ENCODE measurements around the gene MTRF1. TPM values are rescaled to one million over a fixed set of nuclear protein-coding genes. Genes with fewer than 3 reads are reported as not detected.

MTRF1 gene
- polyA plus RNA-seq, 2 of the 4 experiments (the other 2 are of a cell fraction) = 9.1 to 16.1 TPM

GRCh38 chr13:41199526-41199925, 63.9 kb downstream of the MTRF1 start:
- POLR2A ChIA-PET = no interaction called here
- FAIRE-seq = no peak

DNA sequence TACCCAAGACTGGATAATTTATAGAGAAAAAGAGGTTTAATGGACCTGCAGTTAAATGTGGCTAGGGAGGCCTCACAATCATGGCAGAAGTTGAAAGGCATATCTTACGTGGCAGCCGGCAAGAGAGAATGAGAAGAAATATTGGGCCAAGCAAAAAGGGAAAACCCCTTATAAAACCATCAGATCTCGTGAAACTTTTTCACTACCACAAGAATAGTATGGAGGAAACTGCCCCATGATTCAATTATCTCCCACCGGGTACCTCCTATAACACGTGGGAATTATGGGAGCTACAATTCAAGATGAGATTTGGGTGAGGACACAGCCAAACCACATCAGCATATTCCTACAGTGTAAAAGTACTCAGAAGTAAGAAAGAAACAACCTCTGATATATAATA, 64.3 kb downstream of the MTRF1 start:
- 70% methylated on average over 5 of the region's 5 CpGs for WGBS (ENCODE audit: missing lambda C conversion rate)
- Histone ChIP-seq H3K4me3 (no peak overlapping the region), H3K4me1 (no peaks in the 10 kb centered on the region), H3K27ac (no peak overlapping the region), H3K9me3 (no peaks in the 10 kb centered on the region), H3K4me2 (no peak overlapping the region)
- POLR2A ChIA-PET = no interaction called here
- DNase-seq (ENCODE audit: low read depth in 1 of 2, low spot score in 1 of 2) (no peak), ATAC-seq (no peak), FAIRE-seq (no peak)
- CTCF ChIA-PET = interaction anchor here (1.1 to 1.2 kb wide), 2 partner anchors 24 to 145 kb away, joined by 3 to 4 read pairs; no protein-coding TSS in a partner anchor
- no peak for TF ChIP-seq FOSL2 (IDR thresholded peaks at IDR 0.05)
- no peak for TF ChIP-seq FOSL2 (CRISPR knock-in tag; IDR thresholded peaks at IDR 0.05)
- no peak for TF ChIP-seq SREBF2 (IDR thresholded peaks at IDR 0.05)
- TF ChIP-seq, protein P1, sequence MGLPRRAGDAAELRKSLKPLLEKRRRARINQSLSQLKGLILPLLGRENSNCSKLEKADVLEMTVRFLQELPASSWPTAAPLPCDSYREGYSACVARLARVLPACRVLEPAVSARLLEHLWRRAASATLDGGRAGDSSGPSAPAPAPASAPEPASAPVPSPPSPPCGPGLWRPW (IDR thresholded peaks at IDR 0.05) = no peak
- TF ChIP-seq USF2 (IDR thresholded peaks at IDR 0.05) = no peak
- no peak for TF ChIP-seq CEBPB (IDR thresholded peaks at IDR 0.05)

More at GRCh38 chr13:41199526-41199925, 63.9 kb downstream of the MTRF1 start:
- Histone ChIP-seq H3K4me2 (no peak overlapping the region), H3K4me1 (no peaks in the 10 kb centered on the region), H3K4me3 (no peak overlapping the region), H3K27ac (no peak overlapping the region), H3K9me3 (no peaks in the 10 kb centered on the region)
- WGBS (ENCODE audit: missing lambda C conversion rate) = 98% methylated on average over 2 of the region's 2 CpGs
- CTCF ChIA-PET = no interaction called here
- no peak for ATAC-seq
- TF ChIP-seq CHD2 (IDR thresholded peaks at IDR 0.05; ENCODE audit: low read length, partially characterized antibody) (no peak), ZFP36 (IDR thresholded peaks at IDR 0.05; ENCODE audit: borderline replicate concordance, partially characterized antibody) (no peak), HMGXB4 (CRISPR knock-in tag; IDR thresholded peaks at IDR 0.05; ENCODE audit: borderline replicate concordance) (no peak), EHMT2 (IDR thresholded peaks at IDR 0.05; ENCODE audit: low read depth) (no peak), RCOR1 (IDR thresholded peaks at IDR 0.05; ENCODE audit: low read depth, low read length) (no peak), NFE2L2 (conservative IDR thresholded peaks at IDR 0.05; ENCODE audit: low read length) (no peak), JUNB (IDR thresholded peaks at IDR 0.05) (no peak), TFCP2L1 (CRISPR knock-in tag; IDR thresholded peaks at IDR 0.05) (no peak), USF2 (IDR thresholded peaks at IDR 0.05) (no peak), HDAC2 (IDR thresholded peaks at IDR 0.05) (no peak)
- DNase-seq (ENCODE audit: low read depth in 1 of 2, low spot score in 1 of 2) = no peak

- ChIA-PET CTCF (interaction anchor here (0.8 to 2.3 kb wide), 3 partner anchors 24 to 143 kb away, joined by 3 to 7 read pairs (median 4); no protein-coding TSS in a partner anchor), POLR2A (no interaction called here)
- H3K4me3 ChIP-seq = no peak overlapping the region
- H3K4me2 ChIP-seq = no peak overlapping the region
- TF ChIP-seq CTCF (IDR thresholded peaks at IDR 0.05) (peak; percentile 22; the same call in 1 of the 3 replicates), RAD21 (conservative IDR thresholded peaks at IDR 0.05 in 1 of 2, IDR thresholded peaks at IDR 0.05 in 1 of 2) (peak in 1 of 2 experiments; percentile 17; a peak in 1 of 5 replicates), JUNB (IDR thresholded peaks at IDR 0.05) (no peak)
- FAIRE-seq (no peak), DNase-seq (ENCODE audit: low read depth in 1 of 2, low spot score in 1 of 2) (no peak), ATAC-seq (no peak)
- no peaks in the 10 kb centered on the region for H3K9me3 ChIP-seq
- no peak overlapping the region for H3K27ac ChIP-seq
- 65% methylated on average over 2 of the region's 2 CpGs for WGBS (ENCODE audit: missing lambda C conversion rate)
- H3K4me1 ChIP-seq = no peaks in the 10 kb centered on the region
Observed at GRCh38 chr13:41196620-41197019, 66.8 kb downstream of the MTRF1 start.
